Keratinocyte (primary cell): Measurements from ENCODE around the gene TRAP1.

Source experiments
- EZH2 ChIP-seq: IDR thresholded peaks from one replicate; pipeline ENCODE4 v1.6.1; 2012; ENCODE audit warnings: inconsistent platforms, mild to moderate bottlenecking, low read length, moderate library complexity
- TF ChIP-seq, protein P1 (sequence below), 3 experiments: IDR thresholded peaks in 1 of 3; conservative IDR thresholded peaks in 1 of 3; optimal IDR thresholded peaks in 1 of 3; 2 replicates in 2 of 3; 3 replicates in 1 of 3; pipeline versions ENCODE3 to v1.5.1; 2011; ENCODE audit warnings: low read length in 3 of 3, mild to moderate bottlenecking in 3 of 3, moderate library complexity in 2 of 3, control low read depth in 1 of 3, inconsistent platforms in 1 of 3; ENCODE audit not compliant: insufficient read depth in 2 of 3; ENCODE audit errors: extremely low read depth in 1 of 3

- TF ChIP-seq, protein P1, sequence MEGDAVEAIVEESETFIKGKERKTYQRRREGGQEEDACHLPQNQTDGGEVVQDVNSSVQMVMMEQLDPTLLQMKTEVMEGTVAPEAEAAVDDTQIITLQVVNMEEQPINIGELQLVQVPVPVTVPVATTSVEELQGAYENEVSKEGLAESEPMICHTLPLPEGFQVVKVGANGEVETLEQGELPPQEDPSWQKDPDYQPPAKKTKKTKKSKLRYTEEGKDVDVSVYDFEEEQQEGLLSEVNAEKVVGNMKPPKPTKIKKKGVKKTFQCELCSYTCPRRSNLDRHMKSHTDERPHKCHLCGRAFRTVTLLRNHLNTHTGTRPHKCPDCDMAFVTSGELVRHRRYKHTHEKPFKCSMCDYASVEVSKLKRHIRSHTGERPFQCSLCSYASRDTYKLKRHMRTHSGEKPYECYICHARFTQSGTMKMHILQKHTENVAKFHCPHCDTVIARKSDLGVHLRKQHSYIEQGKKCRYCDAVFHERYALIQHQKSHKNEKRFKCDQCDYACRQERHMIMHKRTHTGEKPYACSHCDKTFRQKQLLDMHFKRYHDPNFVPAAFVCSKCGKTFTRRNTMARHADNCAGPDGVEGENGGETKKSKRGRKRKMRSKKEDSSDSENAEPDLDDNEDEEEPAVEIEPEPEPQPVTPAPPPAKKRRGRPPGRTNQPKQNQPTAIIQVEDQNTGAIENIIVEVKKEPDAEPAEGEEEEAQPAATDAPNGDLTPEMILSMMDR (optimal IDR thresholded peaks at IDR 0.05 in 1 of 3, IDR thresholded peaks at IDR 0.05 in 1 of 3, conservative IDR thresholded peaks at IDR 0.05 in 1 of 3; ENCODE audit: extremely low read depth in 1 of 3, insufficient read depth in 2 of 3, low read length in 3 of 3), result no peak
- no peak for TF ChIP-seq EZH2
These were observed 41.7 kb downstream of the TRAP1 start for GRCh38 chr16:3675601-3676130.
